ENCODE results near the gene ARIH2. TPM values are rescaled to one million over a fixed set of nuclear protein-coding genes. Genes with fewer than 3 reads are reported as not detected.

ARIH2 gene
- total and polyA plus RNA-seq, 2 experiments from 2014 or later = 76.4 to 118 TPM

- no peak for TF ChIP-seq EZH2phosphoT487 (IDR thresholded peaks at IDR 0.05; ENCODE audit: unreplicated experiment)
These were observed 75.2 kb downstream of the ARIH2 start (continued) for GRCh38 chr3:48993834-48994233.

DNA sequence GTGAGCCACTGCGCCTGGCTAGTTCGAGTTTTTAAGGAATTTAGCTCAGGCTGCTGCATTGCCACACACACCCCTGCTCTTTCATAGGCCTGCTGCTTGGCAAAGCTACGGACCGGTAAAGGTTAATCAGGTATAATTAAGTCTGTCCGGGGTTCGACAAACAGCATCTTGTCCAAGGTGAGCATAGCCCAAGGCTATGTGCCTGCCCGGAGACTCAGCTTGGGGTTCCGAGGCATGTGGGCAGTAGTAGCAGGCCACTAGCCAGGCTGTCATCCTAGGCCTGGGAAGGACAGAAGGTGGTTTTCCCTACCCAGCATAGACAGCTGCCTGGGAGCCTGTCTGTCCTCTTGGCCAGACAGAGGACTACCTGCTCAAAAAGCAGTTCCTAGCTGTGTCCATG lies 78.0 kb downstream of the ARIH2 start:
- Histone ChIP-seq H4K20me1 (replicated peaks; ENCODE audit: insufficient read depth) (no peaks in the 10 kb centered on the region; the same call in 1 of the 2 replicates), H3K36me3 (ENCODE audit: insufficient read depth) (no peaks in the 10 kb centered on the region), H2AFZ (no peak overlapping the region), H3K27me3 (ENCODE audit: insufficient read depth) (no peaks in the 10 kb centered on the region), H3K4me1 (ENCODE audit: insufficient read depth) (peaks cover 12% of the 10 kb centered on the region), H3F3A (replicated peaks; ENCODE audit: low read depth) (no peaks in the 10 kb centered on the region), H3K4me2 (no peak overlapping the region), H3K9me2 (ENCODE audit: insufficient read depth) (no peaks in the 10 kb centered on the region), H3K79me2 (replicated peaks; ENCODE audit: insufficient read depth) (peaks cover 7% of the 10 kb centered on the region; the same call in 1 of the 2 replicates), H3K27ac (ENCODE audit: low read depth) (no peak overlapping the region), H3K4me3 (no peak overlapping the region)
- Mint-ChIP-seq H3K4me3 (no peak overlapping the region), H3K27ac (no peak overlapping the region), H3K27me3 (ENCODE audit: insufficient read depth, low read depth, poor library complexity) (peaks cover 13% of the 10 kb centered on the region), H3K36me3 (ENCODE audit: low read depth) (peaks cover 17% of the 10 kb centered on the region), H3K4me1 (peaks cover 27% of the 10 kb centered on the region), H3K9me3 (no peaks in the 10 kb centered on the region)
- TF ChIP-seq REST (IDR thresholded peaks at IDR 0.05; ENCODE audit: unreplicated experiment) (no peak), EZH2phosphoT487 (IDR thresholded peaks at IDR 0.05; ENCODE audit: unreplicated experiment) (no peak)
- no peak for DNase-seq (ENCODE audit: low spot score)
- ATAC-seq = no peak

GRCh38 chr3:48997102-48997635 lies 78.5 kb downstream of the ARIH2 start:
- TF ChIP-seq JUNB (IDR thresholded peaks at IDR 0.05; ENCODE audit: unreplicated experiment) = no peak
- 0 out of 4 replicates have a peak, but pooled peaks have one; percentile 18 to 19 for TF ChIP-seq CTCF (conservative IDR thresholded peaks at IDR 0.05; ENCODE audit: low read depth in 2 of 2)
- Histone ChIP-seq H3K27me3 (ENCODE audit: insufficient read depth) (no peaks in the 10 kb centered on the region), H2AFZ (no peak overlapping the region), H3K4me1 (ENCODE audit: insufficient read depth) (peaks cover 10% of the 10 kb centered on the region), H4K20me1 (replicated peaks; ENCODE audit: insufficient read depth) (no peaks in the 10 kb centered on the region; the same call in 1 of the 2 replicates), H3K4me2 (no peak overlapping the region), H3K4me3 (no peak overlapping the region), H3K27ac (ENCODE audit: low read depth) (no peak overlapping the region), H3K79me2 (replicated peaks; ENCODE audit: insufficient read depth) (0 out of 2 replicates have a peak, but pooled peaks cover 1% of the 10 kb centered on the region), H3K9me2 (ENCODE audit: insufficient read depth) (no peaks in the 10 kb centered on the region; the same call in 1 of the 2 replicates), H3F3A (replicated peaks; ENCODE audit: low read depth) (no peaks in the 10 kb centered on the region), H3K36me3 (ENCODE audit: insufficient read depth) (no peaks in the 10 kb centered on the region)
- Mint-ChIP-seq H3K27me3 (ENCODE audit: insufficient read depth, low read depth, poor library complexity) (peaks cover 11% of the 10 kb centered on the region), H3K27ac (no peak overlapping the region), H3K9me3 (no peaks in the 10 kb centered on the region), H3K4me1 (peaks cover 23% of the 10 kb centered on the region), H3K36me3 (ENCODE audit: low read depth) (peaks cover 12% of the 10 kb centered on the region), H3K4me3 (no peak overlapping the region; the same call in 2 of the 3 replicates)
- ATAC-seq (no peak), DNase-seq (ENCODE audit: low spot score) (no peak)
